ENCODE measurements around the gene PLXNB3.

DNA sequence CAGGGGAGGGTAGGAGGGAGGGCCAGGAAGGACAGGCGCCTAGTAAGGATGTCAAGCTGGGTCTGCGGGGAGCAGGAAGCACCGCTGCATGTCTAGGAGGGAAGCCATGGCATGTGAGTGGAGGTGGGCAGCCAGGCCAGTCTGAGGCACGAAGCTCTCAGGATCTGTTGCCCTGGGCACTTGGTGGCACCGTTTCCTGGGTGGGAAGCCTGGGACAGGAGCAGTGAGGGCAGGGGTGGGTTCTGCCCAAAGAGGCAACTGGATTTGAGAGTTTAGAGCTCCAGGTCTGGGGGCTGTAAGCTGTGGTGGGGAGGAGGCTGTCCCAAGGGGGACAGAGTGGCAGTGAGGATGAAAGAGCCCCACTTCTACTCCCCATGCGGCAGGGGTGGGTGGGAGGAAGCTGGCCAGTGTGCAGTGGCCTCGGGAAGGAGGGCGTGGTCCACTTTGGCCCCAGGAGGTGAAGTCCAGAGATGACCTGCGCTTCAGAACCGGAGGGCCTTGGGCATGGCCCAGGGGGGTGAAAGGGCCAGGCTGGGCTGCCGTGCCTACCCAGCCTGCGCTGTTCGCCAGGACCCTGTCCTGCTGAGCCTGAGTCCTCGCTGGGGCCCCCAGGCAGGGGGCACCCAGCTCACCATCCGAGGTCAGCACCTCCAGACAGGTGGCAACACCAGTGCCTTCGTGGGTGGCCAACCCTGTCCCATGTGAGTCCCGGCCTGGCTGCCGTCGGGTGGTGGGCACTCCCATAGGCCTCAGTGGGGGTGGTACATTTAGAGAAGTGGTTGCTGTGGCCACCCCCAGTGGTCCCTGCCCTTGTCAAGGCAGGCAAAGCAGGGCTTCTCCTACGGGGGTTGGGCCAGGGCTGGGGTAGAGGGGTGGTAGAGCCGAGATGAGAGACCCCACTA, 8.5 kb downstream of the PLXNB3 start:
- TF ChIP-seq, protein P1, sequence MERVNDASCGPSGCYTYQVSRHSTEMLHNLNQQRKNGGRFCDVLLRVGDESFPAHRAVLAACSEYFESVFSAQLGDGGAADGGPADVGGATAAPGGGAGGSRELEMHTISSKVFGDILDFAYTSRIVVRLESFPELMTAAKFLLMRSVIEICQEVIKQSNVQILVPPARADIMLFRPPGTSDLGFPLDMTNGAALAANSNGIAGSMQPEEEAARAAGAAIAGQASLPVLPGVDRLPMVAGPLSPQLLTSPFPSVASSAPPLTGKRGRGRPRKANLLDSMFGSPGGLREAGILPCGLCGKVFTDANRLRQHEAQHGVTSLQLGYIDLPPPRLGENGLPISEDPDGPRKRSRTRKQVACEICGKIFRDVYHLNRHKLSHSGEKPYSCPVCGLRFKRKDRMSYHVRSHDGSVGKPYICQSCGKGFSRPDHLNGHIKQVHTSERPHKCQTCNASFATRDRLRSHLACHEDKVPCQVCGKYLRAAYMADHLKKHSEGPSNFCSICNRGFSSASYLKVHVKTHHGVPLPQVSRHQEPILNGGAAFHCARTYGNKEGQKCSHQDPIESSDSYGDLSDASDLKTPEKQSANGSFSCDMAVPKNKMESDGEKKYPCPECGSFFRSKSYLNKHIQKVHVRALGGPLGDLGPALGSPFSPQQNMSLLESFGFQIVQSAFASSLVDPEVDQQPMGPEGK (CRISPR knock-in tag; IDR thresholded peaks at IDR 0.05; ENCODE audit: borderline replicate concordance), result no peak
- no peak for TF ChIP-seq RARB (CRISPR knock-in tag; IDR thresholded peaks at IDR 0.05)
- TF ChIP-seq ARNTL (CRISPR knock-in tag; IDR thresholded peaks at IDR 0.05; ENCODE audit: borderline replicate concordance, low read depth), result no peak
- TF ChIP-seq ZNF565 (CRISPR knock-in tag; conservative IDR thresholded peaks at IDR 0.05; ENCODE audit: low read depth), result no peak
- TF ChIP-seq, protein P2, sequence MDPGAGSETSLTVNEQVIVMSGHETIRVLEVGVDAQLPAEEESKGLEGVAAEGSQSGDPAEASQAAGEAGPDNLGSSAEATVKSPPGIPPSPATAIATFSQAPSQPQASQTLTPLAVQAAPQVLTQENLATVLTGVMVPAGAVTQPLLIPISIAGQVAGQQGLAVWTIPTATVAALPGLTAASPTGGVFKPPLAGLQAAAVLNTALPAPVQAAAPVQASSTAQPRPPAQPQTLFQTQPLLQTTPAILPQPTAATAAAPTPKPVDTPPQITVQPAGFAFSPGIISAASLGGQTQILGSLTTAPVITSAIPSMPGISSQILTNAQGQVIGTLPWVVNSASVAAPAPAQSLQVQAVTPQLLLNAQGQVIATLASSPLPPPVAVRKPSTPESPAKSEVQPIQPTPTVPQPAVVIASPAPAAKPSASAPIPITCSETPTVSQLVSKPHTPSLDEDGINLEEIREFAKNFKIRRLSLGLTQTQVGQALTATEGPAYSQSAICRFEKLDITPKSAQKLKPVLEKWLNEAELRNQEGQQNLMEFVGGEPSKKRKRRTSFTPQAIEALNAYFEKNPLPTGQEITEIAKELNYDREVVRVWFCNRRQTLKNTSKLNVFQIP (CRISPR knock-in tag; IDR thresholded peaks at IDR 0.05; ENCODE audit: borderline replicate concordance, low read depth), result no peak
- TF ChIP-seq PPARA (CRISPR knock-in tag; IDR thresholded peaks at IDR 0.05; ENCODE audit: borderline replicate concordance), result no peak
- TF ChIP-seq GLIS3 (CRISPR knock-in tag; IDR thresholded peaks at IDR 0.05), result no peak
- no peak for TF ChIP-seq ESRRG (CRISPR knock-in tag; IDR thresholded peaks at IDR 0.05)
- no peak for TF ChIP-seq ZFP3 (CRISPR knock-in tag; IDR thresholded peaks at IDR 0.05)
